Stimulated activated CD4-positive, alpha-beta T cell treated with anti-CD3 and anti-CD28 coated beads, Interleukin-12 subunit alpha, Interleukin-12 subunit beta, amount 100 ng/mL, for 24 hours (primary cell): Measurements from ENCODE around the gene CDC20B.

Experiments used
- DNase-seq, 2 experiments: peaks; one replicate each; pipeline ENCODE4 v3.0.0-alpha.2; 2020; ENCODE audit warnings: low read depth in 2 of 2

Gene CDC20B

GRCh38 chr5:55172937-55173686 is at the start of gene CDC20B:
TSS of gene CDC20B (minus strand) at chr5:55173177. CDS start at chr5:55173000, 177 bp downstream.
- DNase-seq = peak; percentile 38 to 69

GRCh38 chr5:55222092-55222984 is 49.4 kb upstream of the CDC20B start:
- no peak for DNase-seq

GRCh38 chr5:55220433-55221185 is 47.6 kb upstream of the CDC20B start:
- DNase-seq = no peak

GRCh38 chr5:55219770-55220169 is 46.8 kb upstream of the CDC20B start:
- no peak for DNase-seq

- DNase-seq = no peak
Observed at GRCh38 chr5:55218967-55219366, 46.0 kb upstream of the CDC20B start.

- DNase-seq = no peak
Observed at GRCh38 chr5:55211184-55211874, 38.4 kb upstream of the CDC20B start.

GRCh38 chr5:55205001-55205400 is 32.0 kb upstream of the CDC20B start:
- DNase-seq = no peak

GRCh38 chr5:55191165-55191564 is 18.2 kb upstream of the CDC20B start:
- DNase-seq = no peak

- no peak for DNase-seq
Observed at GRCh38 chr5:55188656-55189540, 15.9 kb upstream of the CDC20B start.

GRCh38 chr5:55187370-55187769 is 14.4 kb upstream of the CDC20B start:
- no peak for DNase-seq

- DNase-seq = no peak
Observed at GRCh38 chr5:55180016-55180415, 7.0 kb upstream of the CDC20B start.

GRCh38 chr5:55177078-55177477 is 4.1 kb upstream of the CDC20B start:
- DNase-seq = no peak

- DNase-seq = peak in 1 of 2 experiments; percentile 12
Observed at GRCh38 chr5:55176176-55176818, 3.3 kb upstream of the CDC20B start.

GRCh38 chr5:55175781-55176175 is 2.8 kb upstream of the CDC20B start:
- no peak for DNase-seq

- DNase-seq = no peak
Observed at GRCh38 chr5:55173687-55174230, 782 bp upstream of the CDC20B start.

- peak; percentile 22 to 30 for DNase-seq
Observed at GRCh38 chr5:55172051-55172899, 702 bp downstream of the CDC20B start.

- DNase-seq = no peak
Observed at GRCh38 chr5:55171471-55171870, 1.5 kb downstream of the CDC20B start.

- DNase-seq = no peak
Observed at GRCh38 chr5:55162666-55163065, 10.3 kb downstream of the CDC20B start.
